ENCODE data around the gene PTPRD. TPM values are rescaled to one million over a fixed set of nuclear protein-coding genes. Genes with fewer than 3 reads are reported as not detected.
"Not testable (repeated sequence)": the region's sequence is repeated elsewhere in the genome, so short reads cannot be mapped to it uniquely, and the experiment has no call there.

Gene PTPRD
- total and polyA plus RNA-seq, 9 donors: 45.2 to 104 (median 80.0) TPM

DNA sequence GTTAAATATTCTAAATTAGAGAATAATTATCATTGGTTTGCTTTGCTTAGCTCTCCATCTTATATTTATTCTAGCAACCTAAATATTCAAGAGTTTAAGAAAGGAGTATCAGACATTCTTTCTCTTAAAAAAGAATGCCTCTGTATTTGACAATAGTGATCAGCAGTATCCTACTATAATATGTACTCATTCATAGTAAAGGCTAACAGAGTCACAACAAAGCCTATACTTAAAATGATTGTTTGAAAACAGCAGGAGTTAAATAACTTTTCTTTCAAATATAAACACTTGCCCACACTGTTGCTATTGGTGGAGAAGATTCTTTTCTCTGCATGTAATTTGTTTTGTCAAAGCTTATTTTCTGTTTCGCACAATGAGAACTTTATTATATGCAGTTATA is 178.4 kb downstream of the PTPRD start:
- Histone ChIP-seq H3K27me3 (ENCODE audit: control insufficient read depth, insufficient read depth, low read length) (no peaks in the 10 kb centered on the region), H3K36me3 (ENCODE audit: control insufficient read depth, insufficient read depth, low read length) (no peaks in the 10 kb centered on the region), H3K4me3 (ENCODE audit: low read length) (no peak overlapping the region), H3K4me1 (ENCODE audit: control insufficient read depth, insufficient read depth, low read length) (no peaks in the 10 kb centered on the region), H3K9me3 (replicated peaks; ENCODE audit: control insufficient read depth, low read depth, low read length) (no peaks in the 10 kb centered on the region), H3K27ac (ENCODE audit: low read length) (no peak overlapping the region)
- whole genome bisulfite sequencing (ENCODE audit: insufficient coverage): no CpG with 5 or more reads among the region's 1 CpG
- no peak for DNase-seq

- Histone ChIP-seq H3K27ac (ENCODE audit: low read length) (no peak overlapping the region), H3K27me3 (ENCODE audit: control insufficient read depth, insufficient read depth, low read length) (no peaks in the 10 kb centered on the region)
These were observed 201.5 kb downstream of the PTPRD start for GRCh38 chr9:10411272-10411671.

GRCh38 chr9:10403283-10403682 is 209.5 kb downstream of the PTPRD start:
- H3K27me3 ChIP-seq (ENCODE audit: control insufficient read depth, insufficient read depth, low read length): no peaks in the 10 kb centered on the region
- H3K27ac ChIP-seq (ENCODE audit: low read length): no peak overlapping the region
- no CpG with 5 or more reads among the region's 1 CpG for WGBS (ENCODE audit: insufficient coverage)
- H3K9me3 ChIP-seq (replicated peaks; ENCODE audit: control insufficient read depth, low read depth, low read length): no peaks in the 10 kb centered on the region
- no peak overlapping the region for H3K4me3 ChIP-seq (ENCODE audit: low read length)
- no peaks in the 10 kb centered on the region for H3K36me3 ChIP-seq (ENCODE audit: control insufficient read depth, insufficient read depth, low read length)
- no peaks in the 10 kb centered on the region for H3K4me1 ChIP-seq (ENCODE audit: control insufficient read depth, insufficient read depth, low read length)
- no peak for DNase-seq

More at GRCh38 chr9:10411272-10411671, 201.5 kb downstream of the PTPRD start:
- Histone ChIP-seq H3K4me1 (ENCODE audit: control insufficient read depth, insufficient read depth, low read length) (no peaks in the 10 kb centered on the region), H3K9me3 (replicated peaks; ENCODE audit: control insufficient read depth, low read depth, low read length) (no peaks in the 10 kb centered on the region), H3K36me3 (ENCODE audit: control insufficient read depth, insufficient read depth, low read length) (no peaks in the 10 kb centered on the region), H3K4me3 (ENCODE audit: low read length) (no peak overlapping the region)
- DNase-seq: no peak

- Histone ChIP-seq H3K4me3 (ENCODE audit: low read length) (no peak overlapping the region), H3K4me1 (ENCODE audit: control insufficient read depth, insufficient read depth, low read length) (no peaks in the 10 kb centered on the region), H3K9me3 (replicated peaks; ENCODE audit: control insufficient read depth, low read depth, low read length) (no peaks in the 10 kb centered on the region), H3K27ac (ENCODE audit: low read length) (no peak overlapping the region), H3K36me3 (ENCODE audit: control insufficient read depth, insufficient read depth, low read length) (no peaks in the 10 kb centered on the region), H3K27me3 (ENCODE audit: control insufficient read depth, insufficient read depth, low read length) (no peaks in the 10 kb centered on the region)
- no CpG with 5 or more reads among the region's 2 CpGs for WGBS (ENCODE audit: insufficient coverage)
- no peak for DNase-seq
These were observed 216.2 kb downstream of the PTPRD start for GRCh38 chr9:10396615-10397014.

GRCh38 chr9:10387282-10387681 is 225.5 kb downstream of the PTPRD start:
- H3K4me3 ChIP-seq (ENCODE audit: low read length): no peak overlapping the region

GRCh38 chr9:10371824-10372223 is 241.0 kb downstream of the PTPRD start:
- Histone ChIP-seq H3K36me3 (ENCODE audit: control insufficient read depth, insufficient read depth, low read length) (no peaks in the 10 kb centered on the region), H3K27ac (ENCODE audit: low read length) (no peak overlapping the region), H3K4me3 (ENCODE audit: low read length) (no peak overlapping the region), H3K4me1 (ENCODE audit: control insufficient read depth, insufficient read depth, low read length) (no peaks in the 10 kb centered on the region), H3K27me3 (ENCODE audit: control insufficient read depth, insufficient read depth, low read length) (no peaks in the 10 kb centered on the region), H3K9me3 (replicated peaks; ENCODE audit: control insufficient read depth, low read depth, low read length) (no peaks in the 10 kb centered on the region)
- DNase-seq: no peak

More at GRCh38 chr9:10387282-10387681, 225.5 kb downstream of the PTPRD start:
- Histone ChIP-seq H3K9me3 (replicated peaks; ENCODE audit: control insufficient read depth, low read depth, low read length) (no peaks in the 10 kb centered on the region), H3K27ac (ENCODE audit: low read length) (no peak overlapping the region), H3K27me3 (ENCODE audit: control insufficient read depth, insufficient read depth, low read length) (no peaks in the 10 kb centered on the region), H3K4me1 (ENCODE audit: control insufficient read depth, insufficient read depth, low read length) (no peaks in the 10 kb centered on the region), H3K36me3 (ENCODE audit: control insufficient read depth, insufficient read depth, low read length) (no peaks in the 10 kb centered on the region)
- DNase-seq: no peak
- WGBS (ENCODE audit: insufficient coverage): no CpG with 5 or more reads among the region's 1 CpG

GRCh38 chr9:10366171-10366779 is 246.5 kb downstream of the PTPRD start:
- no CpG with 5 or more reads among the region's 3 CpGs for WGBS (ENCODE audit: insufficient coverage)
- Histone ChIP-seq H3K36me3 (ENCODE audit: control insufficient read depth, insufficient read depth, low read length) (no peaks in the 10 kb centered on the region), H3K9me3 (replicated peaks; ENCODE audit: control insufficient read depth, low read depth, low read length) (no peaks in the 10 kb centered on the region), H3K27ac (ENCODE audit: low read length) (no peak overlapping the region), H3K4me3 (ENCODE audit: low read length) (no peak overlapping the region), H3K4me1 (ENCODE audit: control insufficient read depth, insufficient read depth, low read length) (no peaks in the 10 kb centered on the region), H3K27me3 (ENCODE audit: control insufficient read depth, insufficient read depth, low read length) (no peaks in the 10 kb centered on the region)
- DNase-seq: peak; percentile 46

DNA sequence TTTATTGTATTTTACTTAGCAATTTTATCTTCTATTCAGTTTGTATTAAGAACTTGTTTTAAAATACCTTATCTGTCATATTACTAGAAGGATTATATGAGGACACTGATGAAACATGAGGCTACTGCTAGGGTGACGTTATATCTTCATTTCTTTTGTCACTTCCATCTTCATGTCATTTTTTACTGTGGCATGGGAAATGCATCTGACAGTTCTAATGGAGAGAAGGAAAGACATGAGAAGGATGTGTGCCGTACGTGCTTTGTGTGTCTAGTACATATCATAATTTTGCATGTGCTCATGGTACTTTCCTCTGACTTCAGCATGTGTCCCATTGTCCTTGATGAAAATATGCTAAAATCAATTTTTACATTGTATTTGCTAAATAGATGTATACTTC is 258.2 kb downstream of the PTPRD start:
- no peaks in the 10 kb centered on the region for H3K27me3 ChIP-seq (ENCODE audit: control insufficient read depth, insufficient read depth, low read length)
- no peak for DNase-seq
- no CpG with 5 or more reads among the region's 3 CpGs for WGBS (ENCODE audit: insufficient coverage)
- H3K27ac ChIP-seq (ENCODE audit: low read length): no peak overlapping the region
- no peak overlapping the region for H3K4me3 ChIP-seq (ENCODE audit: low read length)
- H3K36me3 ChIP-seq (ENCODE audit: control insufficient read depth, insufficient read depth, low read length): no peaks in the 10 kb centered on the region
- H3K4me1 ChIP-seq (ENCODE audit: control insufficient read depth, insufficient read depth, low read length): no peaks in the 10 kb centered on the region
- no peaks in the 10 kb centered on the region for H3K9me3 ChIP-seq (replicated peaks; ENCODE audit: control insufficient read depth, low read depth, low read length)

GRCh38 chr9:10345621-10346020 is 267.2 kb downstream of the PTPRD start:
- H3K27ac ChIP-seq (ENCODE audit: low read length); H3K36me3 ChIP-seq (ENCODE audit: control insufficient read depth, insufficient read depth, low read length); H3K27me3 ChIP-seq (ENCODE audit: control insufficient read depth, insufficient read depth, low read length); H3K4me1 ChIP-seq (ENCODE audit: control insufficient read depth, insufficient read depth, low read length); H3K4me3 ChIP-seq (ENCODE audit: low read length); DNase-seq; H3K9me3 ChIP-seq (replicated peaks; ENCODE audit: control insufficient read depth, low read depth, low read length): not testable (repeated sequence)
- WGBS (ENCODE audit: insufficient coverage): no CpG with 5 or more reads among the region's 5 CpGs

- H3K27ac ChIP-seq (ENCODE audit: low read length): no peak overlapping the region
- H3K4me3 ChIP-seq (ENCODE audit: low read length): no peak overlapping the region
- DNase-seq: no peak
- no peaks in the 10 kb centered on the region for H3K9me3 ChIP-seq (replicated peaks; ENCODE audit: control insufficient read depth, low read depth, low read length)
- no peaks in the 10 kb centered on the region for H3K36me3 ChIP-seq (ENCODE audit: control insufficient read depth, insufficient read depth, low read length)
- H3K4me1 ChIP-seq (ENCODE audit: control insufficient read depth, insufficient read depth, low read length): no peaks in the 10 kb centered on the region
- WGBS (ENCODE audit: insufficient coverage): no CpG with 5 or more reads among the region's 2 CpGs
- no peaks in the 10 kb centered on the region for H3K27me3 ChIP-seq (ENCODE audit: control insufficient read depth, insufficient read depth, low read length)
These were observed 271.7 kb downstream of the PTPRD start for GRCh38 chr9:10341057-10341456.

DNA sequence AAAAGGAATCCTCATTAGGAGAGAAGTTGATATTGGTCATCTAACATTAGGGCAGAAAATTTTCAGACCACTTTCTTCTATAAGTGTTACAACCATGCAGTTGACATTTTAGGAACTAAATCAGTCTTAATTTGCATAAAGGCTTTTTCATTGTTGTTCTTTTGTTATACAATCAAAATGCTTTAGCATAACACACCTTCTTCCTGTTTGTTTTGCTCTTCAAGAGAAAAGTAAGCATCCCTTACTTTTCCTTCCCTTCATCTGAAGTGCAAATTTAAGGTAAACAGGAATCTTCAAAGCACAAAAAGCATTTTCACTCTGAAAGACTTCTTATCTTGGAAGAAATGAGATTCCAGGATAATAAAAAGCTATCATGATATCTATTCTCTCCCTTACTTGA is 273.6 kb downstream of the PTPRD start:
- Histone ChIP-seq H3K36me3 (ENCODE audit: control insufficient read depth, insufficient read depth, low read length) (no peaks in the 10 kb centered on the region), H3K4me1 (ENCODE audit: control insufficient read depth, insufficient read depth, low read length) (no peaks in the 10 kb centered on the region), H3K27me3 (ENCODE audit: control insufficient read depth, insufficient read depth, low read length) (no peaks in the 10 kb centered on the region), H3K27ac (ENCODE audit: low read length) (no peak overlapping the region), H3K4me3 (ENCODE audit: low read length) (no peak overlapping the region), H3K9me3 (replicated peaks; ENCODE audit: control insufficient read depth, low read depth, low read length) (no peaks in the 10 kb centered on the region)
- no peak for DNase-seq
